GOT3 (cell line): ENCODE measurements around the gene EFNB3.

Source experiments
- DNase-seq: peaks from one replicate; lab custom pipeline; 2025; ENCODE audit warnings: mixed read lengths; lab: John Stamatoyannopoulos, UW

EFNB3 gene

GRCh38 chr17:7704601-7705268, at the start of gene EFNB3:
Gene EFNB3 (plus strand): TSS chr17:7705202. CDS start chr17:7705599, 397 bp downstream.
- DNase-seq = no peak

GRCh38 chr17:7655541-7655840, 49.5 kb upstream of the EFNB3 start:
- no peak for DNase-seq

DNA sequence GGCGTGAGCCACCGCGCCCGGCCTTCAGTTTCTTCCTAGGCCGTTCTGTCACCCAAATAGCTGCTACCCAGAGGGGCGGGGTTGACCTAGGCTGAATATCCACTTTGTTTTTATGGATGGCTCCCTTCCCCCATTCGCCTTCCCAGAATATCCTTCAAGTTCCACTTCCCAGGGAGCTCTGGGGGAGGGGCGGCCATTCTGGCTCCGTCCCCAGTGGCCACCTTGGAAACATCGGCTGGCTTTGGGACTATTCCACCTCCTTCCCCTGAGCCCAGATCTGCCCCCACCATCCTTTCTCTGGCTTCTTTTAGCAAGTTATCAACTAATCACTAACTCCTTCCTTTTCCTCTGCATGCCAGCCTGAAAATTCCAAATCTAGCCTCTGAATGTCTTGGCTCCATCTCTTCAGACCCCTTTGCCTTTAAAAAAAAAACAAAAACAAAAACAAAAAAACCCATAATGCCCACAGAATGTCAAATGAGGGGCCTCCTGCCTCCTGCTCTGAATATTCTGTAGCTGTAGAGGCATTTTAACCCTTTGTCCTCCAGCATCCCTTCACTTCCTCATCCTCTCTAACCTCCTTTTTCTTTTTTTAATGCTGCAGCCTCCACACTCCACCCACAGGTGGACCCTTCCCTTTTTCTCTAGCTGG, 47.9 kb upstream of the EFNB3 start:
- DNase-seq = no peak

DNA sequence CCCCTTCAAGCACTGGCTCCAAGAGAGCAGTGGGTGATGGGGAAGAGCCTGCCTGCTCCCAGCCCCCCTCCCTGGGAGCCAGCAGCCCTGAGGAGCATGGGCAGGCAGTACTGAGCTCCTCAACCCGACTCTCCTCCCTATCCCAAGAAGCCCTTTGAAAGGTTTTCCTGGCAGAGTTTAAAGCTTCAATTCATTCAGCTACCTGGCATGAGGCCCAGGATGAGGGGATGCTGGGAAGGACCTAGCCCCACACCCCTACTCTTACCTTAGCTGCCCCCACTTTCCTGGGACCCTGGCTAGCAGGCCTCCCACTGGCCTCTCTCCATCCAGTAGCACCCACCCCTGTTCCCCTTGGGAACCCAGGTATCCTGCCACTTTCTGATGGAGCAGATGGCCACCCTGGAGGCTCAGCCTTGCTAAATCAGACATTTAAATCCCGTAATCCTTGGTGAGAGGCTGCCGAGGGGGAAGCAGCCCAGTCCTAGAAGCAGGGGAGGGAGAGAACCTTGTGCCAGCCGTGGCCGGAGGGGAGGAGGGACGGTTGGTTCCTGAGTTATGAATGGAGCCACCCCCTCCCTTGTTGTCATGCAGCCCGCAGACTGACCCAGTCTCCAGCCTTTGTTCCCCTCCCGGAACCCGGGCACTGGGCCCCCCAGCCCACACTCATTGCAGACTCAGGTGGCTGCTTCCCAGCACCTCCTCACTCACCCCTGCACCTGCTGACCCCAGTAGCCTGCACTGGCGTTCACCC, 37.2 kb upstream of the EFNB3 start:
- no peak for DNase-seq

DNA sequence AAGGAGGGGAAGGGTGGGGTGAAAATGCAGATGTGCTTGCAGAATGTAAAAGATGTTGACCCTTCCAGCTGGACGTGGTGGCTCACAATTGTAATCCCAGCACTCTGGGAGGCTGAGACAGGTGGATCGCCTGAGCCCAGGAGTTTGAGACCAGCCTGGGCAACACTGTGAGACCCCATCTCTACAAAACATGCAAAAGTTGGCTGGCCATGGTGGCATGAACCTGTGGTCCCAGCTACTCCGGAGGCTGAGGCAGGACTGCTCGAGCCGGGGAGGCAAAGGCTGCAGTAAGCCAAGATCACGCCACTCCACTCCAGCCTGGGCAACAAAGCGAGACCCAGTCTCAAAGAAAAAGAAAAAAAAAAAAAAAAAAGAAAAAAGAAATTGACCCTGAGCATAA, 36.5 kb upstream of the EFNB3 start:
- DNase-seq = no peak

GRCh38 chr17:7673239-7673638, 31.8 kb upstream of the EFNB3 start:
- no peak for DNase-seq

DNA sequence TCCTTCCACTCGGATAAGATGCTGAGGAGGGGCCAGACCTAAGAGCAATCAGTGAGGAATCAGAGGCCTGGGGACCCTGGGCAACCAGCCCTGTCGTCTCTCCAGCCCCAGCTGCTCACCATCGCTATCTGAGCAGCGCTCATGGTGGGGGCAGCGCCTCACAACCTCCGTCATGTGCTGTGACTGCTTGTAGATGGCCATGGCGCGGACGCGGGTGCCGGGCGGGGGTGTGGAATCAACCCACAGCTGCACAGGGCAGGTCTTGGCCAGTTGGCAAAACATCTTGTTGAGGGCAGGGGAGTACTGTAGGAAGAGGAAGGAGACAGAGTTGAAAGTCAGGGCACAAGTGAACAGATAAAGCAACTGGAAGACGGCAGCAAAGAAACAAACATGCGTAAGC, 30.1 kb upstream of the EFNB3 start:
- DNase-seq = no peak

DNA sequence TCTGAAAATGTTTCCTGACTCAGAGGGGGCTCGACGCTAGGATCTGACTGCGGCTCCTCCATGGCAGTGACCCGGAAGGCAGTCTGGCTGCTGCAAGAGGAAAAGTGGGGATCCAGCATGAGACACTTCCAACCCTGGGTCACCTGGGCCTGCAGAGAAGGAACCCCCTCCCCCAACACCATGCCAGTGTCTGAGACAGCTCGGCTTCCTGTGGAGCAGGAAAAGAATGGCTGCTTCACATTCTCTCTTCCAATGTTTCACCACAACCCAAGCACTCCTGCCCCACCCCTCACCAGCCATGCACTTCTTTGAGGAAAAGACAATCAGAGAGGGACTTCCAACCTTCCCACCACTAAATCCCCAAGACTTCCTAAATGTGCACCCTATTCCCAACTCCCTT, 28.5 kb upstream of the EFNB3 start:
- no peak for DNase-seq

- DNase-seq = no peak
Observed at GRCh38 chr17:7677388-7678067, 27.5 kb upstream of the EFNB3 start.

DNA sequence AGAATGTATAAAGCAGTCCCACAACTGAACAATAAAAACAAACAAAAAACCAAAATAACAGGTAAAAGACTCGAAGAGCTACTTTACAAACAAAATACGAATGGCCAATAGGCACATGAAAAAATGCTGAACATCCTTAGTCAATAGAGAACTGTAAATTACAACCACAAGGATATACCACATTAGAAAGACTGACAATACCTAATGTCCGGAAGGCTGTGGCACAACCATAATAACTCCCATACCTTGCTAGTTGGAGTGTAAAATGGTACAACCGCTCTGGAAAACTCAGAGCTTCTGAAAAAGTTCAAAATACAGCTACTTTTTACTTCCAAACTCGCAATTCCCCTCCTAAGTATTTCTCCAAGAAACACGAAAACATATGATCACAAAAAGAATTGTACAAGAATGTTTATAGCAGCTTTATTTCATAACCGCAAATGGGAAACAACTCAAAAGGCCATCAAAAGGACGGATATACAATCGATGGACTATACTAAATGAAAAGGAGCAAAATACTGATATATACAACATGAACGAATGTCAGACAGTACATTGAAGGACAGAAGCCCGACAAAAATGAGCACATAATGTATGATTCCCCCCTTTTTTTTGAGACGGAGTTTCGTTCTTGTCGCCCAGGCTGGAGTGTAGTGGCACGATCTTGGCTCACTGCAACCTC, 20.0 kb upstream of the EFNB3 start:
- no peak for DNase-seq

GRCh38 chr17:7685533-7686221, 19.3 kb upstream of the EFNB3 start:
- peak; percentile 66 for DNase-seq

DNA sequence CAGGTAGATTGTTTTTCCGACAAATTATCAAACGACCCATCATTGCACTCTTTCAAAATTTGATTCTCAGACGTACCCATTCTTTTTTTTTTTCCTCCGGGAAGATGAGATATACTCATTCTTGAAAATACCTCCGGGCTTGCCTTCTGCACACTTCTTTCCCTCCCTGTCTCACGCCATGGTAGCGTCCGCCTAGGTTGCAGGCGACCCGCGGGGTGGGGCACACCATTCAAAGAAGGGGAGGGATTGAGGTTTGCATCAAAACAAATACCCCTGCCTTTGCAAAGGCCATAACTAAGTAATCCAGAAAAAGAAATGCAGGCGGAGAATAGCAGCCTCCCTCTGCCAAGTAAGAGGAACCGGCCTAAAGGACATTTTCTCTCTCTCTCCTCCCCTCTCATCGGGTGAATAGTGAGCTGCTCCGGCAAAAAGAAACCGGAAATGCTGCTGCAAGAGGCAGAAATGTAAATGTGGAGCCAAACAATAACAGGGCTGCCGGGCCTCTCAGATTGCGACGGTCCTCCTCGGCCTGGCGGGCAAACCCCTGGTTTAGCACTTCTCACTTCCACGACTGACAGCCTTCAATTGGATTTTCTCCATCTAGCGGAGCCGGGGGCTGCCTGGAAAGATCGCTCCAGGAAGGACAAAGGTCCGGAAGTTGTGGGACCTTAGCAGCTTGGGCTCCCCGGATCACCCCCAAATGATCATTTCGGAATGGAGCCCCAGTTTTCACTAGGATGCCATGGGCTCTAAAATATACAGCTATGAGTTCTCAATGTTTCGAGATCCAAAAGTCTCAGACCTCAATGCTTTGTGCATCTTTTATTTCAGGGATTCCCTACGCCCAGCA, 18.6 kb upstream of the EFNB3 start:
- DNase-seq = peak; percentile 66

DNA sequence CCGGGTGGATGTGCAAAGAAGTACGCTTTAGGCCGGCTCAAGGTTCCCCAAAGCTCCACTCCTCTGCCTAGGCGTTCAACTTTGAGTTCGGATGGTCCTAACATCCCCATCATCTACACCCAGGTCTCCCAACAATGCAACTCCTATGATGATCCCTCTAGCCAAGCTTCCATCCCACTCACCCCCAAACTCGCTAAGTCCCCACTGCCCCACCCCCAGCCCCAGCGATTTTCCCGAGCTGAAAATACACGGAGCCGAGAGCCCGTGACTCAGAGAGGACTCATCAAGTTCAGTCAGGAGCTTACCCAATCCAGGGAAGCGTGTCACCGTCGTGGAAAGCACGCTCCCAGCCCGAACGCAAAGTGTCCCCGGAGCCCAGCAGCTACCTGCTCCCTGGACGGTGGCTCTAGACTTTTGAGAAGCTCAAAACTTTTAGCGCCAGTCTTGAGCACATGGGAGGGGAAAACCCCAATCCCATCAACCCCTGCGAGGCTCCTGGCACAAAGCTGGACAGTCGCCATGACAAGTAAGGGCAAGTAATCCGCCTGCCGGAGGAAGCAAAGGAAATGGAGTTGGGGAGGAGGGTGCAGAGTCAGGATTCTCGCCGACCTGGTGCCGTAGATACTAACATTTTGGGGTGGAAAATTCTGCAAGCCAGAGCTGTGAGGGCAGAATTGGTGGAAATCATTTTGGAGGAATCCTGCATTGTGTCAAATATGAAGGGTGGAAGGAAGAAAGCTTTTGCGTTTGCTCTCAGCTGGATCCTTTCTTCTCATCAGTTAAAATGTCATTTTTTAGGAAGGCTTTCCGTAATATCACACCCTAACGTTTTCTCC, 17.7 kb upstream of the EFNB3 start, which contains the start of gene TP53:
Gene TP53, minus strand, starts transcription at position 419 of the 836 bp plus-strand sequence. CDS start 10,896 bp downstream, outside the sequence.
- DNase-seq = peak; percentile 34

GRCh38 chr17:7687908-7688807, 16.8 kb upstream of the EFNB3 start, which contains the start of gene WRAP53:
Gene WRAP53 (plus strand): TSS chr17:7688477. CDS start chr17:7688649, 172 bp downstream.
- DNase-seq = peak; percentile 91

DNA sequence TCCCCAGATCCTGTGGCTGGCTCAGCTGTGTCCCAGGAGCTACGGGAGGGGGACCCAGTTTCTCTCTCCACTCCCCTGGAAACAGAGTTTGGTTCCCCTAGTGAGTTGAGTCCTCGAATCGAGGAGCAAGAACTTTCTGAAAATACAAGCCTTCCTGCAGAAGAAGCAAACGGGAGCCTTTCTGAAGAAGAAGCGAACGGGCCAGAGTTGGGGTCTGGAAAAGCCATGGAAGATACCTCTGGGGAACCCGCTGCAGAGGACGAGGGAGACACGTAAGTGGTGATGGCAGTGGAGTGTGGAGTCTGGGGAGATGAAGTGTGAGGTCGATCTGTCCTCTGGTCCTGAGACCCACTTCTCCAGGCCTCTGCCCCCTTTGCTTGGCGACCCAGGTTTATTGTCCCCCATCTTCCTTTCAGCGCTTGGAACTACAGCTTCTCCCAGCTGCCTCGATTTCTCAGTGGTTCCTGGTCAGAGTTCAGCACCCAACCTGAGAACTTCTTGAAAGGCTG, 16.1 kb upstream of the EFNB3 start:
- DNase-seq = no peak

DNA sequence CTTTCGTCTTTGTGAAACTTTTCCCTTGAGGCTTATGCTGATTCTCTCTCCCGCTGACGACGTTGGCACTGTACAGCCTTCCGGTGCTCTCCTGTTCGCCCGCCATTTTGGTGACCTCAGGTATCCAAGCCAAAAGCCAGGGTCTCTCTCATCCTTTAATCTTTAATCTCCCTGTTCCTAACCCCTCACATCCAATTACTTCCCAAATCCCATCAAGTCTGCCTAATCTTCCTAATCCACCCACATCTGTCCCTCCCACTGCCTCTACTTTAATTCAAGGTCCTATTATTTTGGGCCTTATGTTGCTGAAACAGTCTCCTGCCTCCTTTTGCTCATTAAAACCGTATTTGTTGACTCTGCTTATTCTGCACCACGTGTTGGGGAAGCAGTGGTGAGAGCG, 9.4 kb upstream of the EFNB3 start:
- DNase-seq = no peak

DNA sequence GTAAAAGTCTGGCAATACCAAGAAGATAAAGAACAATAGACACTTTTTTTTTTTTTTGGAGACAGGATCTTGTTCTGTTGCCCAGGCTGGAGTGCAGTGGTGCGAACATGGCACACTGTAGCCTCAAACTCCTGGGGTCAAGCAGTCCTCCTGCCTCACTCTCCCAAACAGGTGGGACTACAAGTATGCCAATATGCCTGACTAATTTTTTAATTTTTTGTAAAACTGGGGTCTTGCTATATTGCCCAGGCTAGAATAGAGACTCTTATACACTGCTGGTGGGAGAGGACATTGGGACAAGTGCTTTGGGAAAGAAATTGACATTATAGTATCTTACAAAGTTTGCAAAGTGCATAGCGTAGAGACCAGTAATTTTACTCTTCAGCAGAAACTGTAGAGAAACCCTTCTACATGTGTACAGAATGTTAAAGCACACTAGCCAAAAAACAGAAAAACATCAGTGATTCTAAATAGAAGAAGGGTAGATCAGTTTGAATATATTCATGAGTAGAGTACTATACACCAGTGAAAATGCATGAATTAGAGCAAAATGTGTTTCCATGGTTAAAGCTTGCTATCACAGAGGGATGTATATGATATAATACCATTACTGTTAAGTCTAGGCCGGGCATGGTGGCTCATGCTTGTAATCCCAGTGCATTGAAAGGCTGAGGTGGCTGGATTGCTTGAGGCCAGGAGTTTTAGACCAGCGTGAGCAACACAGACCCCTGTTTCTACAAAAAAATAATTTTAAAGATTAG, 7.0 kb upstream of the EFNB3 start:
- DNase-seq = no peak
